ENCODE results near the gene LRRN1.

GRCh38 chr3:3813013-3813412, 13.8 kb downstream of the LRRN1 start:
- TF ChIP-seq, protein P1, sequence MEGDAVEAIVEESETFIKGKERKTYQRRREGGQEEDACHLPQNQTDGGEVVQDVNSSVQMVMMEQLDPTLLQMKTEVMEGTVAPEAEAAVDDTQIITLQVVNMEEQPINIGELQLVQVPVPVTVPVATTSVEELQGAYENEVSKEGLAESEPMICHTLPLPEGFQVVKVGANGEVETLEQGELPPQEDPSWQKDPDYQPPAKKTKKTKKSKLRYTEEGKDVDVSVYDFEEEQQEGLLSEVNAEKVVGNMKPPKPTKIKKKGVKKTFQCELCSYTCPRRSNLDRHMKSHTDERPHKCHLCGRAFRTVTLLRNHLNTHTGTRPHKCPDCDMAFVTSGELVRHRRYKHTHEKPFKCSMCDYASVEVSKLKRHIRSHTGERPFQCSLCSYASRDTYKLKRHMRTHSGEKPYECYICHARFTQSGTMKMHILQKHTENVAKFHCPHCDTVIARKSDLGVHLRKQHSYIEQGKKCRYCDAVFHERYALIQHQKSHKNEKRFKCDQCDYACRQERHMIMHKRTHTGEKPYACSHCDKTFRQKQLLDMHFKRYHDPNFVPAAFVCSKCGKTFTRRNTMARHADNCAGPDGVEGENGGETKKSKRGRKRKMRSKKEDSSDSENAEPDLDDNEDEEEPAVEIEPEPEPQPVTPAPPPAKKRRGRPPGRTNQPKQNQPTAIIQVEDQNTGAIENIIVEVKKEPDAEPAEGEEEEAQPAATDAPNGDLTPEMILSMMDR (conservative IDR thresholded peaks at IDR 0.05; ENCODE audit: low read length): no peak
- no peak for TF ChIP-seq EZH2phosphoT487 (IDR thresholded peaks at IDR 0.05; ENCODE audit: borderline replicate concordance, low read depth, low read length)
